A549 (cell line): Measurements from ENCODE around the gene INAFM1. TPM values are rescaled to one million over a fixed set of nuclear protein-coding genes. Genes with fewer than 3 reads are reported as not detected.

Experiments used
- ATAC-seq, 2 experiments: fragments of 200-7000 bp in 1 of 2; fragments of >200 bp in 1 of 2; cut with Nextera tagmentation in 1 of 2; cut with Tn5 transposase in 1 of 2; 3 replicates each; pipeline versions ENCODE4 v1.8.0 to v1.9.1; 2018 to 2020; ENCODE audit warnings: mild to moderate bottlenecking in 1 of 2, moderate library complexity in 1 of 2
- CTCF ChIA-PET: fragments of 300-600 bp; sonication (Branson Sonifier 250); formaldehyde crosslinking; extraction: SDS; loops from one replicate; lab custom pipeline; 2021; ENCODE audit warnings: antibody characterized with exemption, inconsistent platforms; lab: Yijun Ruan, JAX
- POLR2A ChIA-PET: fragments of 350-600 bp; formaldehyde crosslinking; extraction: SDS; loops from one replicate; lab custom pipeline; 2021; ENCODE audit warnings: antibody characterized with exemption, inconsistent platforms; lab: Yijun Ruan, JAX
- DNase-seq, 2 experiments: peaks; one replicate each; pipeline versions ENCODE4 v3.0.0 to v3.0.0-alpha.2; 2011 to 2016; ENCODE audit warnings: low read depth in 1 of 2, low spot score in 1 of 2
- FAIRE-seq: peaks from 2 replicates; lab custom pipeline; 2011; peaks lifted over from hg19 to GRCh38; lab: Jason Lieb, UNC
- H3K27ac ChIP-seq, 2 experiments: fragments of >200 bp; sonication (Bioruptor Twin); formaldehyde crosslinking; 3 replicates each; pipeline ENCODE4 v1.5.1; 2016 to 2017
- H3K4me1 ChIP-seq: fragments of >200 bp; sonication (Bioruptor Twin); formaldehyde crosslinking; 3 replicates; pipeline ENCODE4 v1.6.1; 2016
- H3K4me2 ChIP-seq: fragments of >200 bp; sonication (Bioruptor Twin); formaldehyde crosslinking; 3 replicates; pipeline ENCODE4 v1.6.1; 2016
- H3K4me3 ChIP-seq: fragments of >200 bp; sonication (Bioruptor Twin); formaldehyde crosslinking; 3 replicates; pipeline ENCODE4 v1.5.1; 2016
- H3K9me3 ChIP-seq: fragments of >200 bp; sonication (Bioruptor Twin); formaldehyde crosslinking; 3 replicates; pipeline ENCODE4 v1.6.1; 2016
- BCL3 ChIP-seq: fragments of >200 bp; sonication (Bioruptor Twin); formaldehyde crosslinking; IDR thresholded peaks from 3 replicates; pipeline ENCODE4 v1.6.1; 2016
- CBX2 ChIP-seq: fragments of 200-600 bp; sonication (generic); IDR thresholded peaks from 2 replicates; pipeline ENCODE4 v1.6.1; 2016; ENCODE audit warnings: low read depth, mild to moderate bottlenecking, borderline replicate concordance
- CBX8 ChIP-seq: fragments of 200-600 bp; sonication (generic); IDR thresholded peaks from 2 replicates; pipeline ENCODE4 v1.6.1; 2016
- CEBPB ChIP-seq, 2 experiments: fragments of >200 bp in 1 of 2; sonication (Bioruptor Twin) in 1 of 2; formaldehyde crosslinking in 1 of 2; IDR thresholded peaks; 2 replicates each; pipeline ENCODE4 v1.6.1; 2012 to 2016
- CHD2 ChIP-seq: fragments of 150-350 bp; IDR thresholded peaks from 2 replicates; pipeline ENCODE4 v1.6.1; 2014; ENCODE audit warnings: low read length; ENCODE audit not compliant: partially characterized antibody
- EHF ChIP-seq: fragments of 250-450 bp; sonication (Bioruptor Pico); IDR thresholded peaks from 2 replicates; pipeline ENCODE4 v1.5.0; 2020; ENCODE audit warnings: mild to moderate bottlenecking
- FOSB ChIP-seq: fragments of 250-450 bp; sonication (Bioruptor Pico); IDR thresholded peaks from 2 replicates; pipeline ENCODE4 v1.5.0; 2020; ENCODE audit warnings: mild to moderate bottlenecking, moderate library complexity
- FOXS1 ChIP-seq: fragments of 250-450 bp; sonication (Bioruptor Pico); IDR thresholded peaks from 2 replicates; pipeline ENCODE4 v1.5.0; 2020; ENCODE audit warnings: mild to moderate bottlenecking, moderate library complexity
- HEYL ChIP-seq: fragments of 250-450 bp; sonication (Bioruptor Pico); IDR thresholded peaks from 2 replicates; pipeline ENCODE4 v1.8.0; 2021; ENCODE audit warnings: mild to moderate bottlenecking, moderate library complexity
- HOXB13 ChIP-seq: fragments of 250-450 bp; sonication (Bioruptor Pico); IDR thresholded peaks from 2 replicates; pipeline ENCODE4 v1.5.0; 2020; ENCODE audit warnings: low read depth, mild to moderate bottlenecking, moderate library complexity
- HOXB5 ChIP-seq: fragments of 250-450 bp; sonication (Bioruptor Pico); IDR thresholded peaks from 2 replicates; pipeline ENCODE4 v1.5.0; 2020; ENCODE audit warnings: mild to moderate bottlenecking, moderate library complexity
- KDM5A ChIP-seq: fragments of 200-600 bp; sonication (generic); IDR thresholded peaks from 2 replicates; pipeline ENCODE4 v1.6.1; 2016; ENCODE audit warnings: antibody characterized with exemption, mild to moderate bottlenecking
- MAX ChIP-seq: IDR thresholded peaks from 2 replicates; pipeline ENCODE4 v1.6.1; 2012
- MYC ChIP-seq: IDR thresholded peaks from 2 replicates; pipeline ENCODE4 v1.6.1; 2012; ENCODE audit warnings: mild to moderate bottlenecking, inconsistent platforms, low read length, improper control_type of control experiment, borderline replicate concordance
- NFE2L2 ChIP-seq: fragments of 150-350 bp; conservative IDR thresholded peaks from 2 replicates; pipeline ENCODE4 v1.6.1; 2014; ENCODE audit warnings: low read length
- PBX3 ChIP-seq: IDR thresholded peaks from 2 replicates; pipeline ENCODE4 v1.6.1; 2012
- PHF8 ChIP-seq: fragments of 200-600 bp; sonication (generic); IDR thresholded peaks from 2 replicates; pipeline ENCODE4 v1.6.1; 2016; ENCODE audit warnings: low read depth, mild to moderate bottlenecking, antibody characterized with exemption, moderate library complexity, borderline replicate concordance
- POLR2A ChIP-seq: IDR thresholded peaks from 2 replicates; pipeline ENCODE4 v1.6.1; 2012; ENCODE audit warnings: mild to moderate bottlenecking, low read length
- POLR2AphosphoS2 ChIP-seq: conservative IDR thresholded peaks from 2 replicates; pipeline ENCODE4 v1.6.1; 2012; ENCODE audit warnings: low read length, improper control_type of control experiment, inconsistent platforms
- RAD21 ChIP-seq, 2 experiments: fragments of >200 bp in 1 of 2; sonication (Bioruptor Twin) in 1 of 2; formaldehyde crosslinking in 1 of 2; IDR thresholded peaks in 1 of 2; conservative IDR thresholded peaks in 1 of 2; 2 replicates in 1 of 2; 3 replicates in 1 of 2; pipeline ENCODE4 v1.6.1; 2012 to 2018; ENCODE audit warnings: inconsistent platforms in 1 of 2
- RCOR1 ChIP-seq: fragments of 150-350 bp; IDR thresholded peaks from 2 replicates; pipeline ENCODE4 v1.6.1; 2014; ENCODE audit warnings: antibody characterized with exemption, low read length, low read depth
- RFX5 ChIP-seq: fragments of 450-650 bp; IDR thresholded peaks from 2 replicates; pipeline ENCODE4 v1.7.1; 2014; ENCODE audit warnings: antibody characterized with exemption, mild to moderate bottlenecking, moderate library complexity
- RNF2 ChIP-seq: fragments of 200-600 bp; sonication (generic); IDR thresholded peaks from 2 replicates; pipeline ENCODE4 v1.6.1; 2016; ENCODE audit warnings: low read depth, mild to moderate bottlenecking, antibody characterized with exemption, moderate library complexity, borderline replicate concordance
- SMC3 ChIP-seq: fragments of >200 bp; sonication (Bioruptor Twin); formaldehyde crosslinking; IDR thresholded peaks from 3 replicates; pipeline ENCODE4 v1.6.1; 2018; ENCODE audit warnings: inconsistent platforms
- SREBF2 ChIP-seq: fragments of 450-650 bp; IDR thresholded peaks from 2 replicates; pipeline ENCODE4 v1.6.1; 2014; ENCODE audit warnings: mild to moderate bottlenecking, moderate library complexity
- TFCP2L1 ChIP-seq: fragments of 250-450 bp; sonication (Bioruptor Pico); IDR thresholded peaks from 2 replicates; pipeline ENCODE4 v1.5.0; 2021; ENCODE audit warnings: mild to moderate bottlenecking
- TP53 ChIP-seq: fragments of 250-450 bp; sonication (Bioruptor Pico); IDR thresholded peaks from 2 replicates; pipeline ENCODE4 v1.5.0; 2021; ENCODE audit warnings: mild to moderate bottlenecking, moderate library complexity
- ZFP36 ChIP-seq: fragments of 450-650 bp; IDR thresholded peaks from 2 replicates; pipeline ENCODE4 v1.6.1; 2014; ENCODE audit warnings: borderline replicate concordance; ENCODE audit not compliant: partially characterized antibody
- WGBS: methylation state at CpG from one replicate; pipeline ENCODE4 v1.1.6; 2017; ENCODE audit errors: missing lambda C conversion rate; 5-methylcytosine and 5-hydroxymethylcytosine counted together
- polyA plus RNA-seq, 4 experiments: library from polyadenylated mRNA; depleted of rRNA in 3 of 4; stranded (reverse); fragments of >200 nt; fragmentation: RNase III in 1 of 4; extraction: RNeasy Plus Mini Kit Qiagen cat#74134 plus additional on column Dnase treatment in 1 of 4; gene quantifications; 2 replicates in 3 of 4; 3 replicates in 1 of 4; pipeline ENCODE4 v1.2.3, GENCODE V29; 2011 to 2017
- TF ChIP-seq, protein P1 (sequence below): fragments of 200-600 bp; sonication (generic); IDR thresholded peaks from 2 replicates; pipeline ENCODE4 v1.6.1; 2016; ENCODE audit warnings: antibody characterized with exemption, mild to moderate bottlenecking, moderate library complexity
- TF ChIP-seq, protein P2 (sequence below): fragments of 150-350 bp; IDR thresholded peaks from 2 replicates; pipeline ENCODE4 v1.6.1; 2014; ENCODE audit warnings: low read depth, mild to moderate bottlenecking, low read length
- TF ChIP-seq, protein P3 (sequence below): fragments of >200 bp; sonication (Bioruptor Twin); formaldehyde crosslinking; IDR thresholded peaks from 2 replicates; pipeline ENCODE4 v1.6.1; 2016

The INAFM1 gene
- polyA plus RNA-seq, 2 of the 4 experiments (the other 2 are of a cell fraction) = 1.5 to 5.5 TPM

GRCh38 chr19:47255879-47256692 is 18.6 kb upstream of the INAFM1 start, which contains the start of gene CCDC9:
Gene CCDC9 (plus strand): TSS chr19:47256525. CDS start chr19:47258401, 1,876 bp downstream.
- 16% methylated on average over 41 of the region's 60 CpGs for WGBS
- ATAC-seq (peak; percentile 81 to 84), FAIRE-seq (peak; percentile 94), DNase-seq (peak; percentile 99)
- ChIA-PET CTCF (interaction anchor here (0.8 to 16.0 kb wide), 12 partner anchors 10 to 415 kb away, joined by 3 to 893 read pairs (median 4); no protein-coding TSS in a partner anchor), POLR2A (interaction anchor here (0.6 to 5.8 kb wide), 25 partner anchors 9 to 1748 kb away, joined by 3 to 77 read pairs (median 4); partner anchors contain the start of genes DHX34, INAFM1, SAE1 and ZC3H4)
- H3K27ac ChIP-seq = peak within 1 kb of the TSS; percentile 91 to 92
- H3K4me3 ChIP-seq = peak within 1 kb of the TSS; percentile 61
- H3K4me2 ChIP-seq = peak within 1 kb of the TSS; percentile 91
- H3K4me1 ChIP-seq = peaks cover 31% of the 10 kb centered on the region
- no peaks in the 10 kb centered on the region for H3K9me3 ChIP-seq
- TF ChIP-seq NFE2L2 (peak; percentile 11; the same call in 1 of the 2 replicates), MYC (peak; percentile 89), CBX8 (no peak), EHF (CRISPR knock-in tag) (no peak; the same call in 1 of the 2 replicates), CHD2 (peak; percentile 20), FOXS1 (no peak), CBX2 (no peak), KDM5A (no peak), HOXB13 (CRISPR knock-in tag) (no peak), RNF2 (no peak), ZFP36 (no peak), HOXB5 (CRISPR knock-in tag) (peak; percentile 35; the same call in 1 of the 2 replicates), POLR2A (peak; percentile 73), SREBF2 (no peak), TP53 (peak; percentile 79; the same call in 1 of the 2 replicates), RFX5 (no peak), RAD21 (conservative IDR thresholded peaks at IDR 0.05 in 1 of 2, IDR thresholded peaks at IDR 0.05 in 1 of 2) (no peak), POLR2AphosphoS2 (no peak), PBX3 (no peak), RCOR1 (no peak), SMC3 (no peak), TFCP2L1 (CRISPR knock-in tag) (no peak), BCL3 (peak; percentile 84; the same call in 2 of the 3 replicates), MAX (peak; percentile 95), PHF8 (peak; percentile 85; the same call in 1 of the 2 replicates), HEYL (no peak), FOSB (no peak), CEBPB (IDR thresholded peaks at IDR 0.05) (peak in 1 of 2 experiments; percentile 57; a peak in 2 of 4 replicates)
- TF ChIP-seq, protein P1, sequence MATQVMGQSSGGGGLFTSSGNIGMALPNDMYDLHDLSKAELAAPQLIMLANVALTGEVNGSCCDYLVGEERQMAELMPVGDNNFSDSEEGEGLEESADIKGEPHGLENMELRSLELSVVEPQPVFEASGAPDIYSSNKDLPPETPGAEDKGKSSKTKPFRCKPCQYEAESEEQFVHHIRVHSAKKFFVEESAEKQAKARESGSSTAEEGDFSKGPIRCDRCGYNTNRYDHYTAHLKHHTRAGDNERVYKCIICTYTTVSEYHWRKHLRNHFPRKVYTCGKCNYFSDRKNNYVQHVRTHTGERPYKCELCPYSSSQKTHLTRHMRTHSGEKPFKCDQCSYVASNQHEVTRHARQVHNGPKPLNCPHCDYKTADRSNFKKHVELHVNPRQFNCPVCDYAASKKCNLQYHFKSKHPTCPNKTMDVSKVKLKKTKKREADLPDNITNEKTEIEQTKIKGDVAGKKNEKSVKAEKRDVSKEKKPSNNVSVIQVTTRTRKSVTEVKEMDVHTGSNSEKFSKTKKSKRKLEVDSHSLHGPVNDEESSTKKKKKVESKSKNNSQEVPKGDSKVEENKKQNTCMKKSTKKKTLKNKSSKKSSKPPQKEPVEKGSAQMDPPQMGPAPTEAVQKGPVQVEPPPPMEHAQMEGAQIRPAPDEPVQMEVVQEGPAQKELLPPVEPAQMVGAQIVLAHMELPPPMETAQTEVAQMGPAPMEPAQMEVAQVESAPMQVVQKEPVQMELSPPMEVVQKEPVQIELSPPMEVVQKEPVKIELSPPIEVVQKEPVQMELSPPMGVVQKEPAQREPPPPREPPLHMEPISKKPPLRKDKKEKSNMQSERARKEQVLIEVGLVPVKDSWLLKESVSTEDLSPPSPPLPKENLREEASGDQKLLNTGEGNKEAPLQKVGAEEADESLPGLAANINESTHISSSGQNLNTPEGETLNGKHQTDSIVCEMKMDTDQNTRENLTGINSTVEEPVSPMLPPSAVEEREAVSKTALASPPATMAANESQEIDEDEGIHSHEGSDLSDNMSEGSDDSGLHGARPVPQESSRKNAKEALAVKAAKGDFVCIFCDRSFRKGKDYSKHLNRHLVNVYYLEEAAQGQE = no peak
- TF ChIP-seq, protein P2, sequence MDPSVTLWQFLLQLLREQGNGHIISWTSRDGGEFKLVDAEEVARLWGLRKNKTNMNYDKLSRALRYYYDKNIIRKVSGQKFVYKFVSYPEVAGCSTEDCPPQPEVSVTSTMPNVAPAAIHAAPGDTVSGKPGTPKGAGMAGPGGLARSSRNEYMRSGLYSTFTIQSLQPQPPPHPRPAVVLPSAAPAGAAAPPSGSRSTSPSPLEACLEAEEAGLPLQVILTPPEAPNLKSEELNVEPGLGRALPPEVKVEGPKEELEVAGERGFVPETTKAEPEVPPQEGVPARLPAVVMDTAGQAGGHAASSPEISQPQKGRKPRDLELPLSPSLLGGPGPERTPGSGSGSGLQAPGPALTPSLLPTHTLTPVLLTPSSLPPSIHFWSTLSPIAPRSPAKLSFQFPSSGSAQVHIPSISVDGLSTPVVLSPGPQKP = 0 out of 2 replicates have a peak, but pooled peaks have one; percentile 64
- TF ChIP-seq, protein P3, sequence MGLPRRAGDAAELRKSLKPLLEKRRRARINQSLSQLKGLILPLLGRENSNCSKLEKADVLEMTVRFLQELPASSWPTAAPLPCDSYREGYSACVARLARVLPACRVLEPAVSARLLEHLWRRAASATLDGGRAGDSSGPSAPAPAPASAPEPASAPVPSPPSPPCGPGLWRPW = no peak
